Stimulated activated CD4-positive, alpha-beta T cell treated with anti-CD3 and anti-CD28 coated beads, Interleukin-15, amount 100 ng/mL, for 48 hours (primary cell): ENCODE data around the gene COMT.

Source experiments
- DNase-seq, 2 donors: peaks; one replicate each; pipeline ENCODE4 v3.0.0-alpha.2; 2020; ENCODE audit warnings: low read depth in 2 of 2

COMT gene

GRCh38 chr22:19982991-19983578 is 41.5 kb downstream of the COMT start:
- no peak for DNase-seq

- no peak for DNase-seq
These were observed 42.2 kb downstream of the COMT start for GRCh38 chr22:19983741-19984140.

GRCh38 chr22:19984201-19984753 is 42.7 kb downstream of the COMT start:
- DNase-seq, result no peak

GRCh38 chr22:19984851-19985811 is 43.6 kb downstream of the COMT start:
- DNase-seq, result no peak

- DNase-seq, result no peak
These were observed 44.4 kb downstream of the COMT start for GRCh38 chr22:19986011-19986409.

GRCh38 chr22:19986410-19987341 is 45.1 kb downstream of the COMT start:
- DNase-seq, result peak; percentile 38 to 55

GRCh38 chr22:19987394-19988306 is 46.1 kb downstream of the COMT start:
- DNase-seq, result no peak

- no peak for DNase-seq
These were observed 46.8 kb downstream of the COMT start for GRCh38 chr22:19988331-19988808.

- DNase-seq, result no peak
These were observed 47.6 kb downstream of the COMT start for GRCh38 chr22:19988965-19989724.

GRCh38 chr22:19989725-19990067 is 48.1 kb downstream of the COMT start:
- DNase-seq, result no peak

- no peak for DNase-seq
These were observed 48.6 kb downstream of the COMT start for GRCh38 chr22:19990188-19990587.

GRCh38 chr22:19990609-19991394 is 49.2 kb downstream of the COMT start:
- DNase-seq, result no peak

- DNase-seq, result no peak
These were observed 49.7 kb downstream of the COMT start for GRCh38 chr22:19991395-19991644.

GRCh38 chr22:19991645-19992451 is 50.3 kb downstream of the COMT start:
- no peak for DNase-seq

- no peak for DNase-seq
These were observed 50.9 kb downstream of the COMT start for GRCh38 chr22:19992481-19992911.

- no peak for DNase-seq
These were observed 51.4 kb downstream of the COMT start for GRCh38 chr22:19992921-19993355.

- no peak for DNase-seq
These were observed 52.4 kb downstream of the COMT start for GRCh38 chr22:19993926-19994325.

- DNase-seq, result no peak
These were observed 53.5 kb downstream of the COMT start for GRCh38 chr22:19994851-19995610.
